Neural cell (in vitro differentiated cells): Measurements from ENCODE around the gene SGCD. TPM values are rescaled to one million over a fixed set of nuclear protein-coding genes. Genes with fewer than 3 reads are reported as not detected.

ENCODE experiments used
- H2AFZ ChIP-seq: fragments of 200-600, 300-800 bp; sonication (generic), shearing (Covaris generic); 2 replicates; pipeline ENCODE4 v1.6.0; 2014; ENCODE audit warnings: low read depth, mild to moderate bottlenecking, antibody characterized with exemption, low read length, moderate library complexity
- H3F3A ChIP-seq: fragments of 200-600 bp; shearing (Covaris generic); 2 replicates; pipeline ENCODE4 v1.6.1; 2016; ENCODE audit warnings: mild to moderate bottlenecking, moderate library complexity, mixed read lengths, antibody characterized with exemption, low read length; ENCODE audit not compliant: insufficient read depth, poor library complexity, severe bottlenecking
- H3K27ac ChIP-seq: fragments of 200-600, 300-800 bp; sonication (generic), shearing (Covaris generic); 2 replicates; pipeline ENCODE4 v1.5.1; 2014; ENCODE audit warnings: mild to moderate bottlenecking, low read length, moderate library complexity
- H3K27me3 ChIP-seq: fragments of 300-800, 200-600 bp; sonication (generic), shearing (Covaris generic); 2 replicates; pipeline ENCODE4 v1.6.0; 2014; ENCODE audit warnings: mild to moderate bottlenecking, low read depth, low read length, moderate library complexity; ENCODE audit not compliant: insufficient read depth
- H3K36me3 ChIP-seq: fragments of 300-800, 200-600 bp; sonication (generic), shearing (Covaris generic); 2 replicates; pipeline ENCODE4 v1.5.1; 2014; ENCODE audit warnings: mild to moderate bottlenecking, antibody characterized with exemption, low read length, moderate library complexity; ENCODE audit not compliant: insufficient read depth
- H3K4me2 ChIP-seq: fragments of 300-800, 200-600 bp; sonication (generic), shearing (Covaris generic); 2 replicates; pipeline ENCODE4 v1.6.0; 2014; ENCODE audit warnings: mild to moderate bottlenecking, low read length
- H3K4me3 ChIP-seq: fragments of 300-800, 200-600 bp; sonication (generic), shearing (Covaris generic); 2 replicates; pipeline ENCODE4 v1.5.1; 2014; ENCODE audit warnings: mild to moderate bottlenecking, low read length, moderate library complexity
- H3K79me2 ChIP-seq: fragments of 200-600 bp; shearing (Covaris generic); replicated peaks from 2 replicates; pipeline ENCODE4 v1.6.0; 2014; ENCODE audit warnings: mild to moderate bottlenecking, low read length, moderate library complexity; ENCODE audit not compliant: insufficient read depth
- H3K9ac ChIP-seq: fragments of 300-800, 200-600 bp; sonication (generic), shearing (Covaris generic); 2 replicates; pipeline ENCODE4 v1.6.1; 2016; ENCODE audit warnings: mild to moderate bottlenecking, low read length, mixed read lengths
- H3K9me2 ChIP-seq: fragments of 200-600 bp; shearing (Covaris generic); 2 replicates; pipeline ENCODE4 v1.6.1; 2016; ENCODE audit warnings: mild to moderate bottlenecking, low read length, mixed read lengths; ENCODE audit not compliant: insufficient read depth
- H3K9me3 ChIP-seq: fragments of 200-600, 300-800 bp; sonication (generic), shearing (Covaris generic); 2 replicates; pipeline ENCODE4 v1.6.1; 2016; ENCODE audit warnings: mild to moderate bottlenecking, mixed run types, low read length, moderate library complexity, mixed read lengths
- H4K20me1 ChIP-seq: fragments of 200-600 bp; shearing (Covaris generic); 2 replicates; pipeline ENCODE4 v1.6.1; 2016; ENCODE audit warnings: mild to moderate bottlenecking, mixed run types; ENCODE audit not compliant: insufficient read depth
- CTCF ChIP-seq: fragments of 450-650 bp; IDR thresholded peaks from 2 replicates; pipeline ENCODE4 v1.5.1; 2014; ENCODE audit warnings: antibody characterized with exemption, mild to moderate bottlenecking, moderate library complexity; ENCODE audit not compliant: poor library complexity, severe bottlenecking
- EP300 ChIP-seq: fragments of 450-650 bp; conservative IDR thresholded peaks from 2 replicates; pipeline ENCODE4 v1.6.1; 2014; ENCODE audit warnings: antibody characterized with exemption, mild to moderate bottlenecking, moderate library complexity; ENCODE audit not compliant: poor library complexity, severe bottlenecking
- EZH2 ChIP-seq: fragments of 200-600, 300-800 bp; shearing (Covaris generic), sonication (generic); IDR thresholded peaks from 2 replicates; pipeline ENCODE4 v1.6.1; 2014; ENCODE audit warnings: antibody characterized with exemption, low read length, borderline replicate concordance, mild to moderate bottlenecking; ENCODE audit not compliant: insufficient read depth, poor library complexity, severe bottlenecking
- MXI1 ChIP-seq: fragments of 450-650 bp; conservative IDR thresholded peaks from 2 replicates; pipeline ENCODE4 v1.6.1; 2014; ENCODE audit warnings: antibody characterized with exemption, mild to moderate bottlenecking; ENCODE audit not compliant: poor library complexity, severe bottlenecking
- POLR2AphosphoS5 ChIP-seq: IDR thresholded peaks from 2 replicates; pipeline ENCODE4 v1.6.1; 2012
- RAD21 ChIP-seq: fragments of 450-650 bp; conservative IDR thresholded peaks from 2 replicates; pipeline ENCODE4 v1.6.1; 2014; ENCODE audit warnings: antibody characterized with exemption, mild to moderate bottlenecking, moderate library complexity
- REST ChIP-seq: IDR thresholded peaks from 2 replicates; pipeline ENCODE4 v1.6.1; 2012; ENCODE audit warnings: borderline replicate concordance
- SMC3 ChIP-seq: fragments of 450-650 bp; conservative IDR thresholded peaks from 2 replicates; pipeline ENCODE4 v1.6.1; 2014; ENCODE audit warnings: antibody characterized with exemption, mild to moderate bottlenecking, moderate library complexity; ENCODE audit not compliant: poor library complexity
- TAF1 ChIP-seq: IDR thresholded peaks from 2 replicates; pipeline ENCODE4 v1.6.1; 2012; ENCODE audit warnings: low read depth
- polyA plus RNA-seq: library from polyadenylated mRNA; depleted of rRNA; stranded (reverse); fragments of >200 nt; gene quantifications from 2 replicates; pipeline ENCODE4 v1.2.3, GENCODE V29; 2014

Gene SGCD
- polyA plus RNA-seq, 1 donor from 2014 or later, result 3.4 TPM

GRCh38 chr5:156366521-156366920, 39.6 kb downstream of the SGCD start:
- Histone ChIP-seq H3K36me3 (no peaks in the 10 kb centered on the region), H3F3A (no peaks in the 10 kb centered on the region), H3K4me2 (no peak overlapping the region)

GRCh38 chr5:156367597-156367996, 40.6 kb downstream of the SGCD start:
- H3K27me3 ChIP-seq, result no peaks in the 10 kb centered on the region
- no peaks in the 10 kb centered on the region for H3K9me2 ChIP-seq
- no peaks in the 10 kb centered on the region for H3F3A ChIP-seq
- H3K9me3 ChIP-seq, result no peaks in the 10 kb centered on the region
- no peak overlapping the region for H3K4me3 ChIP-seq
- H3K9ac ChIP-seq, result no peak overlapping the region
- H3K4me2 ChIP-seq, result no peak overlapping the region
- no peaks in the 10 kb centered on the region for H3K36me3 ChIP-seq
- H2AFZ ChIP-seq, result no peak overlapping the region
- no peaks in the 10 kb centered on the region for H3K79me2 ChIP-seq
- no peak overlapping the region for H3K27ac ChIP-seq
- no peaks in the 10 kb centered on the region for H4K20me1 ChIP-seq
- no peak for TF ChIP-seq RAD21
- TF ChIP-seq POLR2AphosphoS5, result no peak
- no peak for TF ChIP-seq EZH2
- no peak for TF ChIP-seq EP300
- TF ChIP-seq TAF1, result no peak
- no peak for TF ChIP-seq CTCF
- TF ChIP-seq MXI1, result no peak
- no peak for TF ChIP-seq SMC3

More at GRCh38 chr5:156366521-156366920, 39.6 kb downstream of the SGCD start:
- Histone ChIP-seq H4K20me1 (no peaks in the 10 kb centered on the region), H3K27me3 (no peaks in the 10 kb centered on the region), H3K9ac (no peak overlapping the region), H3K9me2 (no peaks in the 10 kb centered on the region), H3K4me3 (no peak overlapping the region), H3K9me3 (no peaks in the 10 kb centered on the region), H2AFZ (no peak overlapping the region), H3K79me2 (no peaks in the 10 kb centered on the region), H3K27ac (no peak overlapping the region)
- TF ChIP-seq POLR2AphosphoS5 (no peak), RAD21 (no peak), EP300 (no peak), TAF1 (no peak), REST (no peak), CTCF (no peak), MXI1 (no peak), EZH2 (no peak), SMC3 (no peak)
